ENCODE results near the gene ATP5MK. TPM values are rescaled to one million over a fixed set of nuclear protein-coding genes. Genes with fewer than 3 reads are reported as not detected.

Gene ATP5MK
- total RNA-seq, 1 experiment from 2014 or later = 335 TPM

DNA sequence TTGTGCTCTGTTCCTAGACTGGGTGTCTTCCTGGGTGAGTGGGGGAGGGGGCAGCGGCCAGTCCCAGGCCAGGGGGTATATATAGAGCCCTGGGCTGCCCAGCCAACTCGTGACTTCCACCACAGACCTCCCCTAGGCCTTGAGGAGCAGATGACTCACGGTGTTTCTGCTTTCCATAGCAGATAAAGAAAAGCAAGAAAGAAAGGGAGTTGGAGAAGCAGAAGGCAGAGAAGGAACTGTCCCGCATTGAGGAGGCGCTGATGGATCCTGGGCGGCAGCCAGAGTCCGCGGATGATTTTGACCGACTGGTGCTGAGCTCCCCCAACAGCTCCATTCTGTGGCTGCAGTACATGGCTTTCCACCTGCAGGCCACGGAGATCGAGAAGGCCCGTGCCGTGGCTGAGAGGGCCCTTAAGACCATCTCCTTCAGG lies 45.8 kb upstream of the ATP5MK start:
- no peaks in the 10 kb centered on the region for H3K4me1 ChIP-seq (ENCODE audit: insufficient read depth, low read length)
- Mint-ChIP-seq H3K4me1 (peaks cover 0 to 3% of the 10 kb centered on the region in 2 experiments; a peak in 1 of 4 replicates), H3K36me3 (ENCODE audit: insufficient read depth in 1 of 3, low read depth in 3 of 3) (peaks cover 63 to 94% (median 88%) of the 10 kb centered on the region in 3 experiments; a peak in 6 of 7 replicates), H3K27ac (peak overlapping the region in 1 of 3 experiments; percentile 57; a peak in 1 of 7 replicates), H3K9me3 (no peaks in the 10 kb centered on the region), H3K27me3 (ENCODE audit: low read depth) (no peaks in the 10 kb centered on the region), H3K4me3 (no peak overlapping the region)
- no CpG with 5 or more reads among the region's 13 CpGs for WGBS (ENCODE audit: extremely low coverage, insufficient read length, low lambda C conversion rate)
- no peak overlapping the region for H4K8ac ChIP-seq (replicated peaks; ENCODE audit: insufficient read length, low read depth, low read length)
- no peaks in the 10 kb centered on the region for H3K27me3 ChIP-seq (ENCODE audit: insufficient read depth, low read length)
- no peak overlapping the region for H2BK5ac ChIP-seq (ENCODE audit: insufficient read length, low read length)
- no peak overlapping the region for H2AK5ac ChIP-seq (ENCODE audit: insufficient read length, low read length)
- H2BK120ac ChIP-seq (ENCODE audit: low read depth, low read length, poor library complexity, severe bottlenecking) = no peak overlapping the region
- H3K9ac ChIP-seq (ENCODE audit: extremely low read depth, insufficient read length, low read length) = no peak overlapping the region
- no peaks in the 10 kb centered on the region for H3K9me3 ChIP-seq (ENCODE audit: control insufficient read depth, low read depth, low read length)
- H3T11ph ChIP-seq (ENCODE audit: low read length) = no peak overlapping the region
- no peak overlapping the region for H3K56ac ChIP-seq (ENCODE audit: insufficient read length, low read depth, low read length)
- DNase-seq = no peak
- no peaks in the 10 kb centered on the region for H4K20me1 ChIP-seq (ENCODE audit: control insufficient read depth, insufficient read depth, insufficient read length)
- H4K5ac ChIP-seq (ENCODE audit: insufficient read length, low read depth, low read length) = no peak overlapping the region
- H3K4me2 ChIP-seq (ENCODE audit: insufficient read depth, insufficient read length, low read length) = no peak overlapping the region
- TF ChIP-seq, protein P1, sequence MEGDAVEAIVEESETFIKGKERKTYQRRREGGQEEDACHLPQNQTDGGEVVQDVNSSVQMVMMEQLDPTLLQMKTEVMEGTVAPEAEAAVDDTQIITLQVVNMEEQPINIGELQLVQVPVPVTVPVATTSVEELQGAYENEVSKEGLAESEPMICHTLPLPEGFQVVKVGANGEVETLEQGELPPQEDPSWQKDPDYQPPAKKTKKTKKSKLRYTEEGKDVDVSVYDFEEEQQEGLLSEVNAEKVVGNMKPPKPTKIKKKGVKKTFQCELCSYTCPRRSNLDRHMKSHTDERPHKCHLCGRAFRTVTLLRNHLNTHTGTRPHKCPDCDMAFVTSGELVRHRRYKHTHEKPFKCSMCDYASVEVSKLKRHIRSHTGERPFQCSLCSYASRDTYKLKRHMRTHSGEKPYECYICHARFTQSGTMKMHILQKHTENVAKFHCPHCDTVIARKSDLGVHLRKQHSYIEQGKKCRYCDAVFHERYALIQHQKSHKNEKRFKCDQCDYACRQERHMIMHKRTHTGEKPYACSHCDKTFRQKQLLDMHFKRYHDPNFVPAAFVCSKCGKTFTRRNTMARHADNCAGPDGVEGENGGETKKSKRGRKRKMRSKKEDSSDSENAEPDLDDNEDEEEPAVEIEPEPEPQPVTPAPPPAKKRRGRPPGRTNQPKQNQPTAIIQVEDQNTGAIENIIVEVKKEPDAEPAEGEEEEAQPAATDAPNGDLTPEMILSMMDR (conservative IDR thresholded peaks at IDR 0.05) = no peak
- H3K23ac ChIP-seq (ENCODE audit: insufficient read length, low read depth, low read length) = no peak overlapping the region
- no peak overlapping the region for H3K18ac ChIP-seq (ENCODE audit: insufficient read length, low read depth, low read length)
- no peak overlapping the region for H3K14ac ChIP-seq (ENCODE audit: insufficient read depth, low read length)
- H3K27ac ChIP-seq (ENCODE audit: insufficient read length, low read depth, low read length) = no peak overlapping the region
- H3K79me2 ChIP-seq (ENCODE audit: insufficient read depth, low read length) = no peaks in the 10 kb centered on the region
- no peak overlapping the region for H2BK20ac ChIP-seq (ENCODE audit: low read depth, low read length, poor library complexity, severe bottlenecking)
- no peaks in the 10 kb centered on the region for H3K79me1 ChIP-seq (ENCODE audit: insufficient read depth, low read depth, low read length, poor library complexity, severe bottlenecking)
- H3K4ac ChIP-seq (ENCODE audit: low read depth, low read length) = no peak overlapping the region
- no peak overlapping the region for H2BK15ac ChIP-seq (ENCODE audit: low read depth, low read length)
- H2AFZ ChIP-seq (ENCODE audit: low read length) = no peak overlapping the region
- no peak overlapping the region for H4K91ac ChIP-seq (ENCODE audit: insufficient read length, low read depth, low read length)
- H2BK12ac ChIP-seq (ENCODE audit: insufficient read length, low read depth, low read length) = no peak overlapping the region
- no peaks in the 10 kb centered on the region for H3K23me2 ChIP-seq (ENCODE audit: insufficient read length, low read depth, low read length, poor library complexity, severe bottlenecking)
